Measurements from ENCODE around the gene SEPTIN1.
"Not testable (repeated sequence)": the region's sequence is repeated elsewhere in the genome, so short reads cannot be mapped to it uniquely, and the experiment has no call there.

SEPTIN1 gene

DNA sequence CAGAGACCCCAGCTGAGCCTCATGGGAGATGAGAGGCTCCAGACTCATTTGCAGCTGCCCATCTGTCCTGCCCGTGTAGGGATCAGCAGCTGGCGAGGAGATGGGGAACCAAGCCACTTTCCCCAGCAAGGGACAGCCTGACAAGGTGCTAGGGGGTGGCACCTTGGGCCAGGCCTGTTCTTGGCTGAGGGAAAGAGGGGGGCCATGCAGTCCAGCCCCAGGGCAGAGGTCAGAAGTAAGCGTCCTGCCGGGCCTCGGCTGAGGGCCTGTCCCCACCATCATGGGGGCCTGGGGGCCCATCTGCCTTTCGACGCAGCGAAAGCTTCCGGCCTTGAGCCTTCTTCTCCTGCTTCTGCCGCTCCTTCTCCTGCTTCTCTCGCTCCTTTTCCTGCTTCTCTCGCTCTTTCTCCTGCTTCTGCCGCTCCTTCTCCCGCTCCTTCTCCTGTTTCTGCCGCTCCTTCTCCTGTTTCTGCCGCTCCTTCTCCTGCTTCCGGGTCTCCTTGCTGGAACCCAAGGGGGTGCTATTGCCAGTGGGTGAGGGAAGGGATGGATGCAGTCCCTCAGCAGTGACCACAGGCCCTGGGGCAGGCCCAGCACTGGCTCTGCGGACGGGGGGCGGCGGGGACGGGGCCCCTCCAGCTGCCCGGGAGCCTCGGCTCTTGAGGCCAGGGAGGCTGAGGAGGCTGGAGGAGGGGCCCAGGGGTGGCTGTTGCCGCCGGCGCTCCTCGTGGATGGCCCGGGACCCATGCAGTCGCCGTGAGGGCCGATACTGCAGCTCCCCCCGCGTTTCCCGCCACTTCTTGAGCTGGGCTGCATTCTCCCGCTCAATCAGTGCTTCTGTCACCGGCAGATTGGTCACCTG, 24.4 kb downstream of the SEPTIN1 start:
- no peak for DNase-seq (ENCODE audit: low read depth)

DNA sequence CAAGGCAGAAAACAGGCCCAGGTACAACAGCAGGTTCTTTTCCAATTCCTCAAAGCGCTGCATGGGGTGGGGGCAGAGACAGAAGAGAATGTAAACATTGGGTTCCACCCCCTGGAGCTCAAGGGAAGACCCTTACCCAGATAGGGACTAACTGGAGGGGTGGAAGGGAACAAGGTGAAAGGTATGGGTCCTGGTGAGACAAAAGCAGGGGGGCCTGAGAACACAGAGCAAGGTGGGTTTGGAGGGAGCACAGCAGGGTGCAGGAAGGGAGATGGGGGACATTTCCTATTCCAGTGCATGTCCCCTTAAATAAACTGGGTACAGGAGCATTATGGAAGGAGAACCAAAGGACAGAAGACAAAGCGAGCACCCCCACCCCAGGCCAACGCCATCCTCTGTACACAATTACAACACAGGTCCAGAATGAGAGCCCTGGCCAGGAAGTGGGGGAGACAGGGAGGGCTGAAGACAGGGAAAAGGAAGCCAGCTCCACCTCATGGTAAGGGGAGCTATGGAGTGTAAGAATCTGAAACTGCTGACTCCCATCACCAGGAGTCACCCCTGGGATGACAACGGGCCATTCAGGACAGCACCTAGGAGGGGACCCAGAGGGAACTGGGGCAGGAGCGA, 25.2 kb downstream of the SEPTIN1 start:
- no peak for DNase-seq (ENCODE audit: low read depth)

DNA sequence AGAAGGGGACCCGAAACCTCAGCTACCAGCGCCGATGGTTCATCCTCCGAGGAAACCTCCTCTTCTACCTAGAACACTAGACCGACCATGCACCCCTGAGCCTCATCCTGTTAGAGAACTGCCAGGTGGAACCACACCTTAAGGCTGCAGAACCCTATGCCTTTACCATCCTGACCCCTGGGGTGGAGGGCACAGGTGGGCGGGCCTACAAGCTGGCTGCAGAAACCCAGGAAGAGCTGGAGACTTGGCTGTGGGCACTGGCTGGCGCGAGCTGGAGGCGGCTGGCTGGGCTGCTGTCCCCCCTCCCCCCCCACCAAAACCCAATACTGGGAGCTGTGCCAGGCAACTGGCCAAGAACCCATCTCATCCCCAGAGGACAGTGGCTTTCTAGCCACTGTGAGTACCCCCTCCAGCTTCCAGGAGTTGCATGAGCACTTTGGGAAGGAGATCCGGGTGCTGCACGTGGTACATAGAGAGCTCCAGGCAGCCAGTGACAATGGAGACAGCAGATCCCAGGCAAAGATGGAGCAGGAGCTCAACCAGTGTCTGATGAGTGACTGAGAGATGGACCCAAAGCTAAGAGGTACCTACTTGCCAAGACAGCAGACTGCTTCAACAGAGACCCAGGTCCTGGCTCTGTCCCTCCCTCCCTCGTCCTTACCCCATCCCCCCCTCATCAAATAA, 25.8 kb downstream of the SEPTIN1 start:
- DNase-seq (ENCODE audit: low read depth) = no peak

DNA sequence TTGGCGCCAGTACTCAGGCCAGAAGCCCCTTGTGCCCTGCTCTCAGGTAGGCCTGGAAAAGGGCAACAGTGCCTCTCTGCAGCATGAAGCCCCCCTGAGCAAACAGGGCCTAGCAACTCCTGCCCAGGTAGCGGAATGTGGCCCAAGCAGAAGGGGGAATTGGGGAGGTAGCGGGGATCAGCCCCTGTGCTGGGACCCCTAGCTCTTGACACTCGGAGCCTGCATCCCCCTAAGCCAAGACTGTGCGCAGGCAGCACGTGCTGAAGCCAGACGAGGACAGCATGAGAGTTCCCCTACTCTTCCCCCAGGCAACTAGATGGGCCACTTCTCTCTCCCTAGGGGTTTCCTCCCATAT, 26.4 kb downstream of the SEPTIN1 start:
- DNase-seq (ENCODE audit: low read depth) = no peak

DNA sequence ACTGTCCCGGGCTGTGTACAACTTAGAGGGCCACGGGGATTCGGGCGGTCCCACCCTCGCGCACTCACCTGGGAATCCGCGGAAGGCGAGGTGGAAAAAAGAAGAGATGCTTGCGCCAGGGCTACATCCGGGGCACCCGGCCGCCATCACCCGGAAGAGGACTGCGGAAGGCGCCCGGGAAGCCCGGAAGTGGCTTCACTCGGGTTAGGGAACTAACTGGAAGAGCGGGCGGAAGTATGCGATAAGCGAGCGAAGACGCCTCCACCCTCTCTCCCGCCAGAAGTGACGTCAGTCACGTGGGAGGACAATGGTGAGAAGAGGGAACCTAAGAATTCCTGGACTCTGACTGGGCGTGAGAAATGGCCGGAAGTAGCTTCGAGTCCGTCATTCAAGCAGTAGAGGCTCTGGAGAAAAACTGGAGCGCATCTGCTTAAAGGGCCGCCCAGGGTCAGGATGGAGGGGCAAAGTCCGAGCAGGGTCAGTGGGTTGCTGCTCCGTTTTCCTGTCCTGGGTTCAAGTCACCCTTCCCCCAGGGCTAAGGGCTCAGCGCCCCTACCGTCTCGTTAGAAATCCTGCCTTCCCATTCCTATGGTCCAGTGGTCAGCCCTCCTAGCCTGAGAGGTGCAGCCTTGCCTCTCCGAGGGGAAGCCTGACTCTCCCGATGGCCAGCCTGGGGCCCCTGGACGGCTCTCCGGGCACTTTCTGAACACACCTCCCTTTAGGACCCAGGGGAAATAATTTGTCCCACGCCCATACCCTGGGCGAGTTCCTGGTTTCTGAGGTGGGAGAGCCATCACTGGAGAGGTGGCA, 27.0 kb downstream of the SEPTIN1 start, which contains the start of gene CD2BP2:
Gene CD2BP2 (minus strand): TSS at position 165 of the 810 bp plus-strand sequence. CDS start 627 bp downstream, outside the sequence.
- DNase-seq (ENCODE audit: low read depth) = peak; percentile 80

DNA sequence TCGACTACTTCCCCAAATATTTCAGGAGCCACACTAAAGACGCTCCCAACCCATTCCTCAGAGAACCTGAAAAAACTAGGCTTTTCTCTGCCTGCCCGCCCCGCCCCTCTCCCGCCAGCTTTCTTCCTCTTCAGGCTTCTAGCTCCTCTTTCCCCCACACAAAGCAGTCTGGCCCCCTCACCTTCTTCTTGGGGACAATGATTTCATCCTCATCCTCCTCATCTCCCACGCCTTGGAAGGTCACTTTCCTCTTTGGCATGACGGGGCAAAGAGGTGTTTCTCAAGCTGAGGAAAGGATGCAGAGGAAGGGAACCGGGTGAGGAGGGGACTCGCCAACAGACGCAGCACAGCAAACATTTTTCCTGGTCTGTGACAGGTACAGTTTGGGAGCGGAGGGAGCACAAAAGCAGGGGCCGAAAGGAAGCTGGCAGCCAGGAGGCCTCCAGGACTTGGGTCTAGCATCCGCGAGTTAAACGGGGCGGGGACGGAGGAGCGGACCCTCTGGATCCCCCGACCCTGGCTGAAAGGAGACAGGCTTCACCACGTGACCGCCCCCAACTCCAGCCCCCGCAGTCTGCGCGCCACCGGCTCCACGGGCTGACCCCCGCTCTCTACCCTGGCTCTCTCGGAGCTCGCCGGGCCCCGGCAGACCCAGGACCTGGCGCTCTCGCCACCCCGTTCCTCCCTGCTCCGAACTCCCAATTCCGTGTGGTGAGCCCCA, 27.8 kb downstream of the SEPTIN1 start:
- no peak for DNase-seq (ENCODE audit: low read depth)

DNA sequence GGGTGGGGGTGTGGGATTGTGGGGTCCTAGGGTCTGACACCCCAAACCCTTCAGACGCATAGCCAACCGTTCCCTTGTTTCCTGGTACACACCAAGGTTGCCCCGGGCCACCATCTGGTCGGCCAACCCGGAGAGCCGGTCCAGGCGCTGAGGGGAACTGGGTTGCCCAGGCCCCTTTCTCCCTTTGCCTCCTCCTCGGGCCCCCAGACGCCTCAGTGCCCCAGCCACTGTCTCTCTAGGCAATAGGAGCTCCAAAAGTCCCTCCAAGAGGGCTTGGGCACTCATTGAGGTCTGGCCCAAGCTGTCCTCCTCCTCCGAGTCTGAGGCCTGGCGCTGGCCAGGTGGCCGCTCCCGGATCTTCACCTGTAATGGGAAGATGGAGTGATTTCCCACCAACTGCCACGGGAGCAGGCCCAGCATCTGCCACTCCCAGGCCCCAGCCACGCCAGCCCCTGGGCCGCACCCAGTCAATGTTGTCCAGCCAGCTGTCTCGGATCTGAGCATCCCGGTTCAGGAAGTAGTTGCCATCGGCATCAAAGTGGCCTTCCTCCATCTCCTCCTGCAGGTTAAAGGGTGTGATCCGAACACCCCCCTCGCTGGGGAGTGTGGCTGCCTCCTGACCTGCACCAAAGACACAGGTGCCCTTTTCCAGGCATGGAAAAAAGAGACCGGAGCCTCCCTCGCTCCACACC, 28.8 kb downstream of the SEPTIN1 start:
- DNase-seq (ENCODE audit: low read depth) = no peak

DNA sequence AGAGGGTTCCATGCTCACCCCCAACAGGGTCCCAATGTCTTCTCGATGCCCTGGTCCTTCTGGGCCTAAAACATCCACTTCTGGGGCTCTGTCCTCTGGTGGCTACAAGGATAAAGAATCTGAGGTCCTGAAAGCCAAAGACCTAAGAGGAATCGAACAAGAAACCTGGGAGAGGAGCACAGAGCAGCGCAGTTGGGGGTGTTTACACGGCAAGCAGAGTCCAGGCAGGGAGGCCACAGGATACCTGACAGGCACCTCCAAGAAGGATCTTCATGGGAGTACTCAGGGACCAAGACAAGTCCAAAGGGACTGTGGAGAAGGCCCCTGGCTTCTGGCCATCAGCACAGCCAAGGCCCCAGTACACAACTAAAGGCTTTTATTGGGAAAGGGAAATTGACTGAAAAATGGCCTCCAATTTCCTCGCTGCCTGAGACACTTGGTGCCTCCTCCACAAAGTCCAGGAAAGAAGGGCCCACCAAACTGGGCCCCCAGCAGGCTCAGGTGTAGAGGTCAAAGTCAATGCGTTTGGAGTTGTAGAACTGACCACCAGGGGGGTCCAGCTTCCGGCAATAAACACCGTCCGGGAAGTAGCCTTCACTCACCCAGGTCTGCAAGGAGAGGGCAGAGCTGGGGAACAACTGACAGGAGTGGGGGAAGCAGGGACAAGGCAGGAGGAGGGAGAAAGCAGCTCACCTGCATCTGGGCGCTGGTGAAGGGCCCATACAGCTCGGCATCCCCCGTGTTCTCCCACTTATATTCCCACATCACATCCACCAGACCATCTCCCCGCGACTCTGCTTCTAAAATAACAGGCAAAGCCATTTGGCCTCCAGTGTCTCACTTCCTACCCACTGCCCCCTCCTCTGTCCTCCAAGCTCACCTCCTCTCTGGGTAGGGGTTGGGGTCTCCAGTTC, 29.6 kb downstream of the SEPTIN1 start:
- no peak for DNase-seq (ENCODE audit: low read depth)

DNA sequence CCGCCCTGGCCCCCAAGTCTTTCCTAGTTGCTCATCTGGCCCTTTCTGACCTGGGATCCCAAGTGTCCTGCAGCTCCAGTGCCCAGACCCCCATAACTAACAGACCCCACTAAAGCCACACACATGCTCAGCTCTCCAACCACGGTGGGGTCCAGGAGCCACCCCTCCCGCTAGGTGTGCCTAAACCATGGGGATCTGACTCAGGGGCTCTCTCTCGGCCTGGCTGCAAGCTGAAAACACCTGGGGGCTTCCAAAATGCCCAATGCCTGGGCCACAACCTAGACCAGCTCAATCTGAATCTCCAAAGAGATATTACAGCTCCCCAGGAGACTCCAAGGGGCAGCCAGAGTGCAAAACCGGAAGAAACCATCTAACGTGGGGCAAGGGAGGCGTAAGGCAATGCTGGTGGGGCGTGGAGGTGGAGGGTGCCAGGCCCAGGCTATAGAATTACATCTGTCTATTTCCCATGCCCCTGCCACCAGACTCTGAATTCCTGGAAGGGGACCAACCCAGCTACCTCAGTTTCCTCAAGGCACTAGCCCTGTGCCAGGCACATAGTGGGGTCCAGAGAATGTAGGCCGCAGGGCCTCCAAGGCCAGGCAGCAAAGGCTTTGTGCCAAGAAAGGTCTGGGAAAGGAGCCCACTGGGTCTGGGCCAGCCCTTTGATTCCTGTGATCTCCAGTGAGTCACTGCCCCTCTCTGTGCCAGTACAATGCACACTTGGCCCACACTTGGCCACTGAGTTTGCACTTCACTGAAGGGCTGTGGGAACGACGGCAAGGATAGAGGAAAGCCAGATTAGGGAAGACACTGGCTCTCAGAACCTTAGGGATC, 30.6 kb downstream of the SEPTIN1 start:
- no peak for DNase-seq (ENCODE audit: low read depth)

DNA sequence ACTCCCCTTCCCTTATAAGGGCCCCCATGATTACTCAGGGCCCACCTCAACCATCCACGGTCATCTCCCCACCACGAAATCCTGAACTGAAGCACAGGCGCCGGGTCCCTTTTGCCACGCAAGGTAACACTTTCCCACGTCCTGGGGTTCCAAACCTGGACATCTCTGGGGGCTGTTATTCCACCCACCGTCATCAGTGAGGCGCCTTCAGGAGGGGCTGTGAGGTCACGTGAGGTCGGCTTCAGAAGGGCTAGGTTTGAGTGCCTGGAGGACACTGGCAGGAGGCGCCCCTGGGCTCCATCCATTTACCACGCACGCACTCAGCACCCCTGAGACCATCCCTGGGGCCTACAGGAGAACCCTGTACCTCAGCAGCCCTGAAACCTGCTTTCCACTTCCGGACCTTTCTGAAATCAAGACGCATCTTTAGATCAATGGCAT, 31.3 kb downstream of the SEPTIN1 start:
- DNase-seq (ENCODE audit: low read depth) = no peak

DNA sequence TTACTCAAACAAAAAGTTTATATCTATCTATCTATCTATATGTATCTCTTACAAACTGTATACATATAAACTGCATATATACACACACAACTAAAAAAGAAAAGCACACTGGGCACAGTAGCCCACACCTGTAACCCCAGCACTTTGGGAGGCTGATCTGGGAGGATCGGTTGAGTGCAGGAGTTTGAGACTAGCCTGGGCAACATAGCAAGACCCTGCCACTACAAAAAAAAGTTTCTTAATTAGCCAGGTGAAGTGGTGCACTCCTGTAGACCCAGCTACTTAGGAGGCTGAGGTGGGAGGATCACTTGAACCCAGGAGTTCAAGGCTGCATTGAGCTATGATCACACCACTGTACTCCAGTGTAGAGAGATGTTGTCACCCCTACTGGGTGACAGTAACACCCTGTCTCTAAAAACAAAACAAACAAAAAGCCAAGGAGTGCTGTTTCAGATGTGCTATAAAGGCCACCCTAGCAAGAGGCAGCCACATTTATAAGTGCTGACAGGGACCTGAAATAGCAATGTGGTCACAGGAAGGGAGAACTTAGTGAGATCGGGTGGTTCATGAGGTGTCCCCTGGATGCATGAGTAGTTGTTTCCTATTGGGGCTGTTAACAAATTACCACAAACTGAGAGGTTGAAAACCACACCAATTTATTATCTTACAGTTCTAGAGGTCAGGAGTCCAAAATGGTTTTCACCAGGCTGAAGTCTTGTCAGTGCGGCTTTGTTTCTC, 32.1 kb downstream of the SEPTIN1 start:
- no peak for DNase-seq (ENCODE audit: low read depth)

DNA sequence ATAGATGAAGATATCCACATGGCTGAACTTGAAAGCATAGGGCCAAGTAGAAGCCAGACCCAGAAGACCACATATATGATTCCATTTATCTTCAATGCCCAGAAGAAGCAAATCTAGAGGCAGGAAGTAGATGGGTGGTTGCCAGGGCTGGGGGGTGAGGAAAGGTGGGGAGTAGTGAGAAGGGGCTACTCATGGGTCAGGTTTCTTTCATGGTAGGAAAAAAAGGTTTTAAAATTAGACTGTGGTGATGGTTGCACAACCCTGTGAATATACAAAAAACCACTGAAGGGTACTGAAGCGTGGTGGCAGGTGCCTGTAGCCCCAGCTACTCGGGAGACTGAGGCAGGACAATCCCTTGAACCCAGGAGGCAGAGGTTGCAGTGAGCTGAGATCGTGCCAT, 32.7 kb downstream of the SEPTIN1 start:
- DNase-seq (ENCODE audit: low read depth) = no peak

DNA sequence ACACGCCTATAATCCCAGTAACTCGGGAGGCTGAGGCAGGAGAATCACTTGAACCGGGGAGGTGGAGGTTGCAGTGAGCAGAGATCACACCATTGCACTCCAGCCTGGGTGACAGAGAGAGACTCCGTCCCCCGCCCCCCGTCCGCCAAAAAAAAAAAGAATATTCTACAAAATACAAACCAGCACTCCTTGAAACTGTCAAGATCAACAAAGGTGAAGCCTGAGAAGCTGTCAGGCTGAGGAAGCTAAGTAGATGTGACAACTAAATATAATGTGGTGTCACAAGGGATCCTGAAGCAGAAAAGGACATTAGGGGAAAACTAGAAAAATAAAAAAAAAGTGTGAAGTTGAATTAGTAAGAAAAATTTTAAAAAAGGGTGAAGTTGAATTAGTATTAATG, 33.4 kb downstream of the SEPTIN1 start:
- DNase-seq (ENCODE audit: low read depth) = no peak

DNA sequence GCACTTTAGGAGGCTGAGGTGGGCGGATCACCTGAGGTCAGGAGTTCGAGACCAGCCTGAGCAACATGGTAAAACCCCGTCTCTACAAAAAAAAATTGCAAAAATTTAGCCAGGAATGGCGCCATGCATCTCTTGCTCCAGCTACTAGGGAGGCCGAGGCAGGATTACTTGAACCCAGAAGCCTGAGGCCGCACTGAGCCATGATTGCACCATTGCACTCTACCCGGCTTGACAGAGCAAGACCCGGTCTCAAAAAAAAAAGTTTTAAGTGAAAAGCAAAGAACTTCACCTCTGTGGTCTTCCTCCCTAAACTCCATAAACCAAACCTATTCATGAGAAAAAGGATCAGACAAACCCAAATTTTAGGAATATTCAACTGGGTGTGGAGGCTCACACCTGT, 34.2 kb downstream of the SEPTIN1 start:
- no peak for DNase-seq (ENCODE audit: low read depth)

DNA sequence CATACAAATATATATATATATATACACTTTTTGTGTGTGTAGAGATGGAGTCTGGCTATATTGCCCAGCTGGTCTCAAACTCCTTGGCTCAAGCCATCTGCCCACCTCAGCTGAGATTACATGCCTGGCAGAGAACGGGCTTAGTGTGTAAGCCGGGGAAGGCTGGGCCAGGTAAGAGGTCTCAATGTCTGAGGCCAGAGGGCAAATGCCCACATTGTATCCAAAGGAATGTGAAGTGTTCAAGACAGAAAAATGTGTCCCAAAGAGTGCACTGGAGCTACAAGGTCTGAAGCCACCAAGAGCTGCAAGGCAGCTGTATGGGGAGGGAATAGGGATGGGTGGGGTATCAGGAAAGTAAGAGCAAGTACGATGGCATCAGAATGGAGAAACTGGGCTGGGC, 36.1 kb downstream of the SEPTIN1 start:
- DNase-seq (ENCODE audit: low read depth) = no peak

DNA sequence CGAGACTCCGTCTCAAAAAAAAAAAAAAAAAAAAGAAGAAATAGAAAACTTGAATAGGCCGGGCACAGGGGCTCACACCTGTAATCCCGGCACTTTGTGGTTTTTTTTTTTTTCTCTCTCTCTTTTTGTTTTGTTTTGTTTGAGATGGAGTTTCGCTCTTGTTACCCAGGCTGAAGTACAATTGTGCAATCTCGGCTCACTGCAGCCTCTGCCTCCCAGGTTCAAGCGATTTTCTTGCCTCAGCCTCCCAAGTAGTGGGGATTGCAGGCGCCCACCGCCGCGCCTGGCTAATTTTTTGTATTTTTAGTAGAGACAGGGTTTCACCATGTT, 38.9 kb downstream of the SEPTIN1 start:
- not testable (repeated sequence) for DNase-seq (ENCODE audit: low read depth)

DNA sequence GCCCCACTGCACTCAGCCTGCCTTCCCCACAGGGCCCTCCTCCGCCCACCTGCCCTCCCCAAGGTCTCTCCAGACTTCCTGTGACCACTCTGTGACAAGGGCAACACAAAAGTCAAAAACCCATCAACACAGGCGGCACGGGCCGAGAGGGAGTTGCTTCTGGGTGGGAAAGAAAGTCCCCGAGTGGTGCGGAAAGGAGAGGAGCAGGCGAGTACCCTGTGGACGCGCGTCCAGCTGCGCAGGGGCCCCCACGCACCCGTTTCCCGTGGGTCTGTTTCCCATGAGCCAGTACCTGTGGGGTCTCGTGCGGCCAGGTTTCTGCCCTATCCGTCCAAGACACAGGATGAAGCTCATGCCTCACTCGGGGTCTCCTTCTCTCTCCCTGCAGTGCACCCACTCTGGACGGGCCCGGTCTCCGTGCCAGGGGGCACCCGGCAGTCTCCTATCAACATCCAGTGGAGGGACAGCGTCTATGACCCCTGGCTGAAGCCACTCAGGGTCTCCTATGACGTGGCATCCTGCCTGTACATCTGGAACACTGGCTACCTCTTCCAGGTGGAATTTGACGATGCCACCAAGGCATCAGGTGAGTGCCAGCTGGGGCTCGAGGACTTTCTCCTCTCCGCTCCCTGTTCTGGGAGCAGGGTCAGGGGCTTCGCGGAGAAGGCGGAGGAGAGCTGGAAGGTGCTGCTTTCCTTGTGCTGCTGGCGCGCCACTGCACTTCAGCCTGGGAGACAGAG, 39.4 kb downstream of the SEPTIN1 start:
- no peak for DNase-seq (ENCODE audit: low read depth)

DNA sequence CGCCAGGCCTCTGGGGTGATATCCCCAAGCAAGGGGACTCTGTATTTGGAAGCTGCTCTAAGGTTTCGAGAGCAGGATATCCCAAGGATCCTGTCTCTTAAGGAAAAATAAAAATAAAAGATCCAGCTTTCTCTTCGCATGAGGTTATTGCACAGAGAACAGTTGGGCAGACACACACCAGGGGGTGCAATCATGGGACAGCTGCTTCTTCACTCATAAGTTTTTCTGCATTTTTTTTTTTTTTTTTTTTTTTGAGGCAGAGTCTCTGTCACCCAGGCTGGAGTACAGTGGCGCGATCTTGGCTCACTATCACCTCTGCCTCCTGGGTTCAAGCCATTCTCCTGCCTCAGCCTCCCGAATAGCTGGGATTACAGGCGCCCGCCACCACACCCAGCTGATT, 40.4 kb downstream of the SEPTIN1 start:
- DNase-seq (ENCODE audit: low read depth) = not testable (repeated sequence)

Measured in stimulated activated CD8-positive, alpha-beta memory T cell treated with anti-CD3 and anti-CD28 coated beads, Interleukin-12 subunit alpha, Interleukin-12 subunit beta, amount 100 ng/mL, for 1 hour (primary cell).